ENCODE measurements around the gene PDE11A. TPM values are rescaled to one million over a fixed set of nuclear protein-coding genes. Genes with fewer than 3 reads are reported as not detected.

Gene PDE11A
- total and polyA plus RNA-seq, 12 donors, result 0.26 to 2.9 (median 0.58) TPM

- peak overlapping the region in 1 of 5 donors; percentile 10 for H3K27ac ChIP-seq
- no peak overlapping the region for H3K4me3 ChIP-seq
- intact Hi-C loops (cut with DNase I), result no loop called here
- DNase-seq, result no peak
- H3K4me1 ChIP-seq (replicated peaks in 1 of 2), result peaks cover 7 to 25% of the 10 kb centered on the region in 2 donors
- no peak for TF ChIP-seq CTCF (IDR thresholded peaks at IDR 0.05)
- no peak for TF ChIP-seq POLR2A (IDR thresholded peaks at IDR 0.05)
- WGBS, 4 donors, result 95 to 100% (median 100%) methylated on average over 1 of the region's 1 CpG
- H3K27me3 ChIP-seq, result no peaks in the 10 kb centered on the region
- H3K36me3 ChIP-seq (replicated peaks in 1 of 2), result no peaks in the 10 kb centered on the region
- no peaks in the 10 kb centered on the region for H3K9me3 ChIP-seq (replicated peaks in 1 of 3)
Measured at GRCh38 chr2:177745531-177745930, 327.0 kb downstream of the PDE11A start.

- intact Hi-C loops (cut with DNase I), result no loop called here
- Histone ChIP-seq H3K27ac (no peak overlapping the region), H3K9me3 (replicated peaks in 1 of 3) (no peaks in the 10 kb centered on the region)
Measured at GRCh38 chr2:177742851-177743250, 329.7 kb downstream of the PDE11A start.

GRCh38 chr2:177741866-177742265 lies 330.7 kb downstream of the PDE11A start:
- DNase-seq, result no peak
- Histone ChIP-seq H3K4me1 (replicated peaks in 1 of 2) (peaks cover 7 to 30% of the 10 kb centered on the region in 2 donors), H3K27me3 (no peaks in the 10 kb centered on the region), H3K27ac (no peak overlapping the region), H3K36me3 (replicated peaks in 1 of 2) (no peaks in the 10 kb centered on the region), H3K4me3 (no peak overlapping the region), H3K9me3 (replicated peaks in 1 of 3) (no peaks in the 10 kb centered on the region)
- 66 to 89% (median 86%) methylated on average over 2 of the region's 2 CpGs for WGBS, 4 donors
- intact Hi-C loops (cut with DNase I), result no loop called here
- TF ChIP-seq POLR2A (IDR thresholded peaks at IDR 0.05) (no peak), CTCF (IDR thresholded peaks at IDR 0.05) (no peak)

More at GRCh38 chr2:177742851-177743250, 329.7 kb downstream of the PDE11A start:
- H3K27me3 ChIP-seq, result no peaks in the 10 kb centered on the region
- no peak for DNase-seq
- TF ChIP-seq CTCF (IDR thresholded peaks at IDR 0.05) (no peak), POLR2A (IDR thresholded peaks at IDR 0.05) (no peak)
- WGBS, 4 donors, result 69 to 81% (median 75%) methylated on average over 3 of the region's 3 CpGs
- peaks cover 7 to 30% of the 10 kb centered on the region in 2 donors for H3K4me1 ChIP-seq (replicated peaks in 1 of 2)
- H3K4me3 ChIP-seq, result no peak overlapping the region
- no peaks in the 10 kb centered on the region for H3K36me3 ChIP-seq (replicated peaks in 1 of 2)

DNA sequence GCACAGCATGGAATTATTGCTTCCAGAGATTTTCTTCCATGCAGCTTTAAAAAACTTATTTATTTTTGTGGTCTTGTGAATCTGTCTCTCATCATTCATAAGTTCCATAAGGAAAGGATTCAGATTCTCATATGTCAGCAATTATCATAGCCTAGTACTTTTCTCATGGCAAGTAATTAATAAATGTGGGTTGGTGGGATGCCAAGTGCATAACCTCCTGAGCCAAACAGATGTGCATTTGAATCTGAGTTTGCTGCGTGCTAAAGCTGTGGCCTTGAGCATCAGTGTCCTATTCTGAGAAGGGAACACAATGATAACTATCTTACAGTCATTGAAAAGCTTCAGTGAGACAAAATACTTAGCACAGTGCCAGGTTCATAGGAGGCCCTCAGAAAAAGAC lies 331.9 kb downstream of the PDE11A start:
- WGBS, 4 donors, result 13 to 25% (median 21%) methylated on average over 1 of the region's 1 CpG
- DNase-seq, result peak in 6 of 7 donors; percentile 31 to 78 (median 68)
- TF ChIP-seq CTCF (IDR thresholded peaks at IDR 0.05) (no peak), POLR2A (IDR thresholded peaks at IDR 0.05) (no peak)
- H3K36me3 ChIP-seq (replicated peaks in 1 of 2), result no peaks in the 10 kb centered on the region
- H3K27me3 ChIP-seq, result no peaks in the 10 kb centered on the region
- no peaks in the 10 kb centered on the region for H3K9me3 ChIP-seq (replicated peaks in 1 of 3)
- H3K4me3 ChIP-seq, result no peak overlapping the region
- H3K4me1 ChIP-seq (replicated peaks in 1 of 2), result peaks cover 7 to 30% of the 10 kb centered on the region in 2 donors
- intact Hi-C loops (cut with DNase I), result no loop called here
- H3K27ac ChIP-seq, result peak overlapping the region in 2 of 5 donors; percentile 25 to 36

Data from adrenal gland (tissue), 12 donors.